HG02798 (cell line): ENCODE data around the gene SH3GL2.
"Not testable (repeated sequence)": the region's sequence is repeated elsewhere in the genome, so short reads cannot be mapped to it uniquely, and the experiment has no call there.

ENCODE experiments used
- ATAC-seq: cut with Tn5 transposase; IDR thresholded peaks from one replicate; pipeline ENCODE4 v1.9.1; 2021; ENCODE audit warnings: mild to moderate bottlenecking; ENCODE audit not compliant: unreplicated experiment, poor library complexity

Gene SH3GL2

GRCh38 chr9:17739022-17739421 lies 160.2 kb downstream of the SH3GL2 start:
- ATAC-seq, result no peak

- no peak for ATAC-seq
Measured at GRCh38 chr9:17739736-17740135, 160.9 kb downstream of the SH3GL2 start.

GRCh38 chr9:17742067-17742466 lies 163.2 kb downstream of the SH3GL2 start:
- no peak for ATAC-seq

GRCh38 chr9:17744786-17745185 lies 165.9 kb downstream of the SH3GL2 start:
- ATAC-seq, result no peak

- ATAC-seq, result no peak
Measured at GRCh38 chr9:17750269-17750668, 171.4 kb downstream of the SH3GL2 start.

DNA sequence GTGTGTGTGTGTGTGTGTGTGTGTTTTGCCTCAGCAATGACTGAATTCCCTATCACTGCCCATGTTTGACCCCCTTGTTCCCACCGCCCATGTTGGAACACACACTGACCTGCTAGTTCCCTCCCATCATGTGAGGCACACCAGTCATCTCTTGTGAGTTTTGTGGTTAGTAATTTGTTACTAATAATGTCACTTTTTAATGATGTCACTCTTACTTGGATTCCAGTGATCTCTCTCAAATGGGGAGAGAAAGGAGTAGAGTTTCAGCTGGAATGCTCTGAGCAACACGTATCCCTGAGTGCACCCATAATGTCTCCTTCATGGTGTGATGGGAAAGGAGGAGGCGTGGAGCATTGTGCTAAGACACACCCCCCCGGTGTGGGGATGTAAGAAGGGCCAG lies 172.6 kb downstream of the SH3GL2 start:
- no peak for ATAC-seq

DNA sequence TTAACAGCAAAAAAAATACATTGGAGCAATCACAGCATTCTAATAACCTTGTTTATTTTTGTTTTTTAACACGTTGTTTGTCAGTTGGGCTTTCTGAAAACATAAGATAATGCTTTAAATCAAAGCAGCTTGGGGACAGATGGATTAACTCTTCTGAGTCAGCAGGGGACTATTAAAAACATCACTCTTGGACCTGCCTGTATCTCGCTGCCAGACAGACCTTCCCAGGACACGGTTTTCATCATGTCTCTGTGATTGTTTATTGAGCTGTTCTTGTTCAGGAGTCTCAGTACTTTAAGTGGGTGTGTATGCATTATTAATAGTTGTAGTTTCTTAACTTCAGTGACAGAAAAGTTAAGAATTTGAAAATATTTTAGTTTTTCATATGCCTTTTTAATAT lies 173.2 kb downstream of the SH3GL2 start:
- ATAC-seq, result no peak

GRCh38 chr9:17757816-17758215 lies 178.9 kb downstream of the SH3GL2 start:
- no peak for ATAC-seq

DNA sequence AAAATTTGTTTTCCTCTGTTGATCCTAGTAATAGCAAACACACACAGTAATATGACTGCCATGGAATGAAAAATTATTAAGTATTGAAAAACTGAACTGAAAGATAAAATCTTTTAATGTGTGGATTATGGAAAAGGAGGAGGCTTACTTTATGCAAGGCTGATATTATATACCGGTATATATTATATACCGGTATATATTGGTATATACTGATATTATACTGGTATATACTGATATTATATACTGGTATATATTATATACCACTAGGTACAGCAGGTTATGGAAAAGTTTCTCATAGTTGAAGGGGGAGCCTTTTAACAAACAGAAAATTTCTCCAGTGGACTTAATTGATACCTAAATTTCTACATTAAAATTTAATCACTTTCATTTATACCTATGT lies 181.4 kb downstream of the SH3GL2 start:
- ATAC-seq, result no peak

DNA sequence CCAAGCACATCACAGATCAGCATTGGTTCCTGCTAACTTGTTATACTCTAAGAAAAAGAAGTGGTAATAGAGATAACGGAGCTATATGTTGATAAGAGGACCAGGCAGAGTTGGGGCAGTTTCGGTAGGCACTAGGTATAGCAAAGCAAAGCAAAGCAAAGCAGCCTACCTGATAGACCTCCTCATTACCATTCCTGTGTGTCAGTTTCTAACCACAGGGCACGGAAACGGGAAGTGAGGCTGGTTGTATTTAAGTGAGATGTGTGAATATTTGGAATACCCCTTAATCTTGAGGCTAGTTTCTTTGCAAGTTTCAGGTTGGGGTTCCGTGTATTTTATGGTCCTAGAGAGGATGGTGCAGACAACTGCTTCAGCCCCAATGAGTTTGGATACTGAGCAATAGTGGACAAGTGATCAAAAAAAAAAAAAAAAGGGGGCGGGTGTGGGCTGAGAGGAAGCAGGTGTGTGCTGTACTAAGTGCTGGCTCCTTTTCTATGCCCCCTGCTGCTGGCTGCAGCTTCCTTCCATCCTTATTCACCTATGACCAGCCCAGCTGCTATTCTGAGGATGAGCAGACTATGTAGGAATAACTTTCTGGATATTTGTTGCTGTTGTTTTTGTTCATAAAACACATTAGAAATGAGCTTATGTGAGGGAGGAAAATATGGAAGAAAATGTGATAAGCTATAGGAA lies 183.3 kb downstream of the SH3GL2 start:
- no peak for ATAC-seq

DNA sequence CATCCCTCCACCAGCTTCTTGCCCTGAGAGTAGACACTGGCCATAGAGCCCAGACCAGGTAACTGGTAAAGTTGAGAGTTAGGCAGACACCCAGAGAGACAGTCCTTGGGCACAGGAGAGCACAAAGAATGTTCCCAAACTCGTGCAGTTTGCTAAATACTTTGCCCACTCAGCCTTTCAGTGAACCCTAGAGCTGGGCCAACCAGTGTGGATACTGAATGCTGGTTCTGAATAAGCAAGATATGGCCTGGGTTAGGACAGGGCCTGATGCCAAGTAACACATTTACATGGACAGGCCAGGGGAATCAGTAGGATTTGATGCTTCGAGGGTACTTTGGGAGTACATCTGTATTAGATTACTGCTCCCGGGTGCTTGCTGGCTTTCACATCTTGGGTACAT lies 185.4 kb downstream of the SH3GL2 start:
- no peak for ATAC-seq

GRCh38 chr9:17765131-17765530 lies 186.3 kb downstream of the SH3GL2 start:
- ATAC-seq, result not testable (repeated sequence)

DNA sequence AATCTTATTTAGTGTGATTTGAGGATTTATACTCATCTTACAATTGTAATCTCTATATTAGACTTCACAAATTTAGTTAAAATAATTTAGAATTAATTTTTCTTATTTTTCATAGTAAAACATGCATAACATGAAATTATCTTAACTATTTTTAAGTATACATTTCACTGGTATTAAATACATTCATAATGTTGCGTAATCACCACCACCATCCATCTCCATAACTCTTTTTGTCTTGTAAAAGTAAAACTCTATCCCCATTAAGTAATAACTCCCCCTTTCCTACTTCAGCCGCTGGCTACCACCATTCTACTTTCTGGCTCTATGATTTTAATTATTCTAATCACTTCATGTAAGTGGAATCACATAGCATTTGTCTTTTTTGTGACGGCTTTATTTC lies 193.4 kb downstream of the SH3GL2 start:
- ATAC-seq, result no peak

DNA sequence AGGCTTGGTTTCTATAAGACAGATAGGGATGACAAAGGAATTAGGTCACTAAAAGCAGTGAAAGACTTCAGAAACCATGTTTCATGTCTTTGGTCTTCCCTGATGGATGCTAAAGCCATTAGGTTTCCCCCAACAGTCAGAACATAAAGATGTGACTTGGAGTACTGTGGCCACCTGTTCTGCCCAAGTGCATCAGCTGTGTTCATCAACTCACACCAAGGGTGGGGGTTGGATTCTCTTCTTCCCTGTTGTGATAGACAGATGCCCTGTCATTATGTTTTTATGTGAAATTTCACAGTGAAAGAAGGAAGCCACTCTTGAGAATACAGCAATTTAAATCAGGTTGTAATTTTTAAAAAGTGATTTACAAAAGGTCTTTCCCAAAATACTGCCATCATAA lies 196.8 kb downstream of the SH3GL2 start:
- ATAC-seq, result no peak

DNA sequence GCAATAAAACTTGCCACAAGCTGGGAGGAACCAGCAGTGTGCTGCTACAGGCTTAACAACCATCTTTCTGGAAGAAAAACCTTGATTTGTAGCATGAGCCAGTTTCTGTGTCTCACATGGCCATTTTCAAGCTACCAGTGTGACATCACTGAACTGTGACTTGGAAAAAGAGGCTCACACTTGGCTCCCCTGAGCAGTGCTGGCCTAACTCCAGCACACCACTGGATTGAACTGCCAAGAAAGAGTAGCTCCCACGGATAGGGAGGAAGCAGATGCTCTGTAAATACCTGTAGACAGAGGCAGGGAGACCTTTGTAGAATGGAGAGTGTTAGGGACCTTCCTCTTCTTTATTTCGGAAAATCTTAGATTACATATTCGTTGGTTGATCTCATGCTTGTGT lies 197.9 kb downstream of the SH3GL2 start:
- ATAC-seq, result no peak

DNA sequence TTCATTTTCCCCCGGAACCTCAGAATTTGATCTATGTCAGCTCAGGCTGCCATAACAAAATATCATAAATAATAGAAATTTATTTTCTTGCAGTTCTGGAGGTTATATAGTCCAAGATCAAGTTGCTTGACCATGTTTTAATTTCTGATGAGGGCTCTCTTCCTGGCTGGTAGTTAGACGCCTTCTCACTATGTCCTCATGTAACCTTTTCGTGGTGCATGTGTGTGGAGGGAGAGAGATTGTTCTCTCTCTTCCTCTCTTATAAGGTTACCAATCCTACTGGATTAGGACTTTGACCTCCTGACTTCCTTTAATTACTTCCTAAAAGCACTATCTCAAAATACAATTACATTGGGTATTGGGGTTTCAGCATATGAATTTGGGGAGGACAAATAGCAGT lies 198.6 kb downstream of the SH3GL2 start:
- ATAC-seq, result no peak

DNA sequence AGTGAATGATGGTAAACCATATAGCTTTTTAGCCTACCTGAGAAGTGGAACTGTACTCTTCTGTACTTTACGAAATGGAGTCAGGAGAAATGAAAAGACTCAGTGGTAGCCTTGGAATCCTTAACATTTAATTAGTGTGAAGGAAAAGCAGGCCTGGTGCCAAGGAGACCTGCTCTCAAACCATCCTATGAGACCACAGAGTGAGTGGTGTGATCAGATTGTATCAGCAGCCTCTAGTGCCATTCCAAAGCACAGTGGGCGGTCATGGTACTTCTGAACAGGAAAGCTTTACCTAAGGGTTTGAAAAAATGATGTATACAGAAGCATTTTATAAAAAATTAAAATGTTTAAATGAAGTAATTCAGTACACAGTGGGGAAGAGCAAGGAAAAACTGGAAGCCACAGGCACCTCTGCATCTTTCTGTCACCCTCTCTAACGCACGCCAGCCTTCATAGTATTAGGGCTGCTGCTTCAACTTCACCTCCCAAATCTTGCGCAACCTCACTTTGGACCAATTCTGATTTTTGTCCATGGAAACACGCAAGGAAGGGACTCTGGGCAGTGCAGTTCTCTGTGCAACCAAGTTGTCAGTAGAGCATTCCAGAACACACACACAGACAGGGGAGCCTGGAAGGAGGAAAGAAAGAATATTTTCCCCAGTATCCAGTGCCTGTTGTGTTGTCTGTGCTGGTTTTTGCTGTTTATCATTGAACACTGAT lies 203.7 kb downstream of the SH3GL2 start:
- ATAC-seq, result no peak

DNA sequence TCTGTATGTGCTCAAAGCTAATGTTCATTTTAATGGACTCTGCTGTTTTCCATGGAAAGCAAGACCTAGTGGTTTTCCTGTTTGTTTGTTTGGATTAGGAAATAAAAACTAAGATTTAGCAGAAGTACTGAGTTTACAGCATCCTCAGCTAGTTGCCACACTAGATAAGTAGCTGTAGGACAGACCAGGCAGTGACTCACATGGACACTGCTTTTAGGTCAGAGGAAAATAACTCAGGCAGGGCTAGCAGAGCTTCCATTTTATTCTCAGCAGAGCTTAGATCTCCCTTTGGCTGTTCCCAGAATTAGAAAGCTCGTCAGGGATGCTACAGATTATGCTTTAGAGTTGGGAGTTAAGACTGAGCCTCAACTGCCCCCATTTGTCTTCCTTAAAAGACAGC lies 204.4 kb downstream of the SH3GL2 start:
- no peak for ATAC-seq

- ATAC-seq, result no peak
Measured at GRCh38 chr9:17789316-17789715, 210.4 kb downstream of the SH3GL2 start.

DNA sequence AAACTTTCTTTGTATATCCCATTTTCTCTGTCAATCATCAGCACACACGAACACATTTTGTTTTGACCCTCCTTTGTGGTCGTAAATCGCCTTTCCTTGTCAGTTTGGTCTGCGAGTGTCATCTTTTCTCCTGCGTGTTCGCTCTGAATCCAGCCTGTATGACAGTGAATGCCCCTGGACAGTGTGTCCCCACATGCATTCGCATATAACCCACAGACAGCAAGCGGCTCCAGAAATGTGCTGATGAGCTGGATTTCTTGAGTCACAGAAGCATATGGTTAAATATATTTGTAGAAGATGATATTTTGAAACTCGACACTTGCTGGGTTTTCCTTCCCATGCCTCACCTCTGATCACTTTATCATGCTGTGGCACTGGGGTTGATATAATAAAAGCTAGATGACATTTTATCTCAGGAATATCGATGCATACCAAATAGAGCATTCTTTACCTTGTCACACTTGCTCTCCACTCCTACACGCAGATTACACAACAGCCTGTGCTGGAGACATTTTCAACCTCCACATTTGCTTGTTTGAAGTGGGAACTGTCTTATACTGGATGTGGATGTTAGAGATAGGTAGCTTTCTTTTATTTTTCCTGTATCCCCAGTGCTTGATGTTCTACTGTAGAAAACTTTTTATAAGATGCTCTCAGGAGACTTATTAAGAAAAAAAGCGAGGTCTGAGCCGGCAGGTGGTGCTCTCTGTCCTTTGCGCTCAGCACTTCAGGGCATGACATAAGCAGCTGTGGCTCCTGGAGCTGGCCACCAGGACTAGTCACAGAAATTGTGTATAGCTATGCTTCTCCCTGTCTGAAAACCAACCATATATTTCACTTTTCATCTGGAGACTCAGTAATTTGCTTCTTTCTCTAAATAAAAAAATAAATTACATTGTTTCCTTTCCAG lies 215.1 kb downstream of the SH3GL2 start:
- ATAC-seq, result no peak

GRCh38 chr9:17795744-17796143 lies 216.9 kb downstream of the SH3GL2 start:
- no peak for ATAC-seq
